Coronary artery (tissue), 2 donors: ENCODE data around the gene KDM8.

Source experiments
- DNase-seq: peaks from one replicate; pipeline ENCODE4 v3.0.0-alpha.2; 2017; ENCODE audit warnings: low spot score
- H3K27ac ChIP-seq, 2 donors: fragments of 200-600 bp; sonication (generic); one replicate each; pipeline ENCODE4 v1.5.1; 2016 to 2019
- H3K4me3 ChIP-seq: fragments of 200-600 bp; sonication (generic); 2 replicates; pipeline ENCODE4 v1.5.1; 2016; ENCODE audit warnings: mild to moderate bottlenecking, moderate library complexity
- TF ChIP-seq, protein P1 (sequence below): fragments of 200-600 bp; sonication (generic); IDR thresholded peaks from one replicate; pipeline ENCODE4 v1.5.1; 2019; ENCODE audit warnings: antibody characterized with exemption

KDM8 gene

DNA sequence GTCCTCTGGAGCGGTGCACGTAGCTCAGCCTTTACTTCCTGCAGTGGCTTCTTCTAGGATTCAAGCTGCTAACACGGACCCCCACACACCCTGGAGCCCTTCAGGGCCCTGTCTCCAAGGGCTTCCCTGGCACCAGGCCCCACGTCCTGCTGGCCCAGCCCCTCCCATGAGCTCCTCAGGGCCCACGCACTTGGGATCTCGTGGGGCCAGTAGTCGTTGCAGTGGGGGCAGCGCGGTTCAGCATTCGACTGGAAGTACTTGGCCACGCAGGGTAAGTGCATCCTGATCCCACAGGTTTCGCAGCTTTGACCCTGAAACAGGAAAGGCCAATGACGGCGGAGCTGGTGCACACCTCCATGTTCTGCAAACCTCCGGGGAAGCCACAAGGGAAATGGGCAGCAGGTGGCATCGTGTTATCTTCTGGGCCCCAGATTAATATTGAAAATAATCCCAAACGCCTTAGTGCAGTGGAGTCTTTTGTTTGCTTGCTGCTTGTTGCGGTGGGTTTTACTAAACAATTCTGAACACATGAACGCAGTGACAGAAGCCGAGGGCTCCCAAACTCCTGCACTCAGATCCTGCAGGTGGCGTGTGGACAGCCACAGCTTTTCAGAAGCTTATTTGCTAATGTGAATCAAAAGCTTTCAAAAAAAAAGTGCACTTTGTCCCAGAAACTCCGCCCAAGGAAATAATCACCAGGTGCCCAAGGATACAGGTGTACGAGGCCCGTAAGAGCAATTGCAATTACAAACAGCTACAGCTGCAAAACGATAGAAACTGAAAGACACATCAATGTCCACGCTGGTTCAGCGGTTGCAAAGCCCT lies 22.4 kb downstream of the KDM8 start:
- DNase-seq, result no peak

DNA sequence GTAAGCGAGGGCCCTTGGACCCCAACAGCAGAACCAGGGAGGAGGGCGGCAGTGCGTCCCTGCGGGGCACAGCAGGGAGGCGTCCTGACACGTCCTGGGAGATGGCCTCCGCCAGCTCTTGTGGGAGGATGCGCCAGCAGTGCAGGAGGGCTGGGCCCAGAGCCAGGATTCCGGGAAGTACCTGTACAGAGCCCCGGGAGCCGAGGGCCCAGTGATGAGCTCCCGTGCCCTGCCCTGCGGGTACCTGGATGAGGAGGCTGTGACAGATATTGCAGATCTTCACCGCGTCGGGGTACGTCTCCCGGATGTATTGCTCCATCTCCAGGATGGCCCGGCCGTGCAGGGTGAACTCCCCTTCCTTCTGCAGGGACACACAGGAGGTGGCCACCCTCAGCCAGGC lies 23.1 kb downstream of the KDM8 start:
- H3K27ac ChIP-seq, result no peak overlapping the region
- no peak overlapping the region for H3K4me3 ChIP-seq
- TF ChIP-seq, protein P1, sequence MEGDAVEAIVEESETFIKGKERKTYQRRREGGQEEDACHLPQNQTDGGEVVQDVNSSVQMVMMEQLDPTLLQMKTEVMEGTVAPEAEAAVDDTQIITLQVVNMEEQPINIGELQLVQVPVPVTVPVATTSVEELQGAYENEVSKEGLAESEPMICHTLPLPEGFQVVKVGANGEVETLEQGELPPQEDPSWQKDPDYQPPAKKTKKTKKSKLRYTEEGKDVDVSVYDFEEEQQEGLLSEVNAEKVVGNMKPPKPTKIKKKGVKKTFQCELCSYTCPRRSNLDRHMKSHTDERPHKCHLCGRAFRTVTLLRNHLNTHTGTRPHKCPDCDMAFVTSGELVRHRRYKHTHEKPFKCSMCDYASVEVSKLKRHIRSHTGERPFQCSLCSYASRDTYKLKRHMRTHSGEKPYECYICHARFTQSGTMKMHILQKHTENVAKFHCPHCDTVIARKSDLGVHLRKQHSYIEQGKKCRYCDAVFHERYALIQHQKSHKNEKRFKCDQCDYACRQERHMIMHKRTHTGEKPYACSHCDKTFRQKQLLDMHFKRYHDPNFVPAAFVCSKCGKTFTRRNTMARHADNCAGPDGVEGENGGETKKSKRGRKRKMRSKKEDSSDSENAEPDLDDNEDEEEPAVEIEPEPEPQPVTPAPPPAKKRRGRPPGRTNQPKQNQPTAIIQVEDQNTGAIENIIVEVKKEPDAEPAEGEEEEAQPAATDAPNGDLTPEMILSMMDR, result no peak
- no peak for DNase-seq

More for the DNA sequence above, 22.4 kb downstream of the KDM8 start:
- H3K27ac ChIP-seq, result no peak overlapping the region
- no peak overlapping the region for H3K4me3 ChIP-seq
- TF ChIP-seq, protein P1, result no peak

DNA sequence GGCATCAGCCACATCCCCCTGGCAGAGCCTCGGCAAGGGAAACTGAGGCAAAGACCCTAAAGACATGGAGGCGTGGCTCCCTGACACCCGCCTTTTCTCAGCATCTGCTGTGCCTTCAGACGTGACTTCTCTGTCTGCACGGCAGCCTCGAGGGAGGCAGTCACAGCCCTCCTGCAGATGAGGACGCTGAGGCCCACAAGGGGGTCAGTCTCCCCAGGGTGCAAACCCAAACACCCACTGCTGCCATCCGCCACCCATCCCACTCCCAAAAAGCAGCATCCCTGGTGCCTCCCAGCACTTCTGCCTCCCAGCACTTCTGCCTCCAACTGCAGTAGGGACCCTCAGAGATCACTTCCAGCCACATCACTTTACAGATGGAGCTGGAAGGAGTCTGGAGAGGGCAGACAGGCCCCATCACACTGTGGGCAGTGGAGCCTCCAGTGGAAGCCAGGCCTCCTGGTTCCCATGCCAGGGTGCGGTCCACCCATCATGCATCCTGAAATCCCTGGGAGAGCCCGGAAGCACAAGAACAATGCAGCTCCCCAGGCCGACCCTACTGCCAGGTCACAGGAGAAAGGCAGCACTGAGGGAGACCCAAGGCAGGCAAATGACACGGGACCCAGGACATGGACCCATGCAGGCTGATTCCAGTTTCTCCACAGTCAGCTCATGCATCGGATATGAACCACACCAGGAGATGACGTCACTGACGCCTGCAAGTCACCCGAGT lies 23.8 kb downstream of the KDM8 start:
- TF ChIP-seq, protein P1, result no peak
- no peak for DNase-seq
- H3K4me3 ChIP-seq, result no peak overlapping the region
- H3K27ac ChIP-seq, result no peak overlapping the region

DNA sequence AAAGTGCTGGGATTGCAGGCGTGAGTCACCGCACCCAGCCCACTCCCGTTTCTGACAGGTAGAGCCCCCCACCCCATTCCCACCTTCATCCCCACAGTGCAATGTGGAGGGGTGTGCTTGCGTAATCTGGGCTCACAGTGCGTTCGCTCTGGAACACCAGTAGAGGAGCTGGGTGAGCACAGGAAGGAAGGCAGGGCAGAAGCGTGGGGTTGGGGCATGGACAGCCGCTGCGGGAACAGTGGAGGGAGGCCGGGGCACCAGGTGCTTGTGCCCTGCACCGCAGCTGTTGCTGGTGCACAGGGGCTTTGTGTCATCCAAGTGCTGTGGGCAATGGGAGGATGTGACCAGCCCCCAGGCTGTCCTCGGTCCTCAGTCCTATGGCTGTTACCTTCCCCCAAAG lies 24.7 kb downstream of the KDM8 start:
- TF ChIP-seq, protein P1, result no peak
- no peak overlapping the region for H3K27ac ChIP-seq
- no peak for DNase-seq
- H3K4me3 ChIP-seq, result no peak overlapping the region

DNA sequence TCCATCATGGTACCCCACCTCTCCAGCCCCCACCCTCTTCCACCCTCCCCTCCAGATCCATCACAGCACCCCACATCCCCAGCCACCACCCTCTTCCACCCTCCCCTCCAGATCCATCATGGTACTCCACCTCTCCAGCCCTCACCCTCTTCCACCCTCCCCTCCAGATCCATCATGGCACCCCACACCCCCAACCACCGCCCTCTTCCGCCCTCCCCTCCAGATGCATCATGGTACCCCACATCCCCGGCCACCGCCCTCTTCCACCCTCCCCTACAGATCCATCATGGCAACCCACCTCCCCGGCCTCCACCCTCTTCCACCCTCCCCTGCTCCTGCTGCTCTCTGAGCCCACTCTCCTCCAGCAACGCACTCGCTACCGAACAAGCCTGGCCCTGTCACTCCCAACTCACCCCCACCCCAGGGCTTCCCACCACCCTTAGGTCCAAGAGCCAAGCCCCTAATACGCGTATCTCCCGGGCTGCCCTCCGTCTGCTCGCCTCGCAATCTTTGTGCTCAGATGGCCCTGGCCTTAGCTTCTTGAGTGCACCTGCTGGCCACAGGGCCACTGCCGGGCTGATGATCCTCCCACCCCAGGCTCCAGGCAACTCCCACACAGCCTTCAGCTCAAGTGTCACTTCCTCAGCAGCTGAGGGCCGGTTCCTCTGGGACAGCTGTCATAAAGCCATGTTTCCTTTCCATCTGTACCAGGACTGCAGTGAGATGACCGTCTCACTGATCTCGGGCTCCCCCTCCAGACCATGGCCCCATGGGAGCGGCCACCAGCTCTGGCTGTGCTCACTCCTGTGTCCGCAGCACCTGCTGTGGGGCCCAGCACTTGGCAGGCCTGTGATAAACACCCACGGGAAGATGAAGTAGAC lies 25.5 kb downstream of the KDM8 start:
- Histone ChIP-seq H3K27ac (no peak overlapping the region), H3K4me3 (no peak overlapping the region)
- DNase-seq, result no peak
- TF ChIP-seq, protein P1, result no peak

DNA sequence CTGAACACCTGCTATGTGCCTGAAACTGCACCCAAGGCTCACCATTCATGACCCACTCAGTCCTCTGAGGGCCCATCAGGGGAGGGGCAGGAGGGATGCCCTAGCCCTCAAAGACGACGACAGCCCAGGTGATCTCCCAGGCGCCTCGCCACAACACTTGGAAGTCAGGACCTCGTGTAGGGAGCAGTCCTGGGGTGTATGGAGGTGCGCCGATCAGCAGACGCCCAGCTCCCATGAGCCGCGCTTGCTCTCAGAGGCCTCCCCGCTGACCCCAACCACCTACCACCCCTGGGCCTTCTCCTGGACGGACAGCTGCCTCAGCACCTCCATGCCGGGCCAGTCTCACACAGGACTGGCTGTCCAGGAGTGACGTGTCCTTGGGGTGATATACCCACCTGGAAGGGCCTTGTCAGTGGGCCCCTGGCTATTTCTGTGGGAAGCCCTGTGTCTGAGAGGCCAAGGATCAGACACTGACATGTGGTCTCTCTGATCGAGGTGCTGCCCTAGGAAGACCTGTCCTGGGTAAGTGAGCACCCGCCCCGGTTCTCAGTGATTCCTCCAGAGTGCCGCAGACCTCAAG lies 26.7 kb downstream of the KDM8 start:
- TF ChIP-seq, protein P1, result no peak
- no peak for DNase-seq
- Histone ChIP-seq H3K27ac (no peak overlapping the region), H3K4me3 (no peak overlapping the region)
